HL-60 (cell line): ENCODE data around the gene QSOX2.

Source experiments
- DNase-seq, 2 experiments: peaks; one replicate each; pipeline ENCODE4 v3.0.0-alpha.2; 2010 to 2020; ENCODE audit warnings: low read depth in 1 of 2, low spot score in 1 of 2
- H3K27ac ChIP-seq: fragments of 250-450 bp; sonication (Bioruptor Pico); replicated peaks from 2 replicates; pipeline ENCODE4 v1.5.1; 2020; ENCODE audit warnings: mild to moderate bottlenecking, moderate library complexity
- H3K27me3 ChIP-seq: fragments of 250-450 bp; sonication (Bioruptor Pico); 2 replicates; pipeline ENCODE4 v1.5.1; 2021; ENCODE audit warnings: mild to moderate bottlenecking, moderate library complexity; ENCODE audit not compliant: insufficient read depth, poor library complexity, severe bottlenecking
- H3K4me3 ChIP-seq: replicated peaks from 2 replicates; pipeline ENCODE4 v1.5.1; 2011; ENCODE audit warnings: mild to moderate bottlenecking, control low read depth, low read length; ENCODE audit not compliant: insufficient read depth
- GABPA ChIP-seq: IDR thresholded peaks from 2 replicates; pipeline ENCODE4 v1.6.1; 2012; ENCODE audit warnings: low read depth
- POLR2AphosphoS5 ChIP-seq: IDR thresholded peaks from 2 replicates; pipeline ENCODE4 v1.6.1; 2012; ENCODE audit warnings: low read depth
- SPI1 ChIP-seq: IDR thresholded peaks from 2 replicates; pipeline ENCODE4 v1.6.1; 2012; ENCODE audit warnings: low read depth, mild to moderate bottlenecking, borderline replicate concordance
- TF ChIP-seq, protein P1 (sequence below): IDR thresholded peaks from 2 replicates; pipeline ENCODE4 v1.6.1; 2012; ENCODE audit warnings: low read depth; ENCODE audit not compliant: insufficient replicate concordance
- TF ChIP-seq, protein P2 (sequence below): IDR thresholded peaks from one replicate; pipeline ENCODE4 v1.5.1; 2011; ENCODE audit warnings: low read length, control low read depth, inconsistent platforms; ENCODE audit not compliant: insufficient read depth

The QSOX2 gene

GRCh38 chr9:136242248-136242647 lies 3.4 kb downstream of the QSOX2 start:
- no peak overlapping the region for H3K27ac ChIP-seq
- H3K27me3 ChIP-seq: no peaks in the 10 kb centered on the region
- no peak for DNase-seq
- TF ChIP-seq, protein P1, sequence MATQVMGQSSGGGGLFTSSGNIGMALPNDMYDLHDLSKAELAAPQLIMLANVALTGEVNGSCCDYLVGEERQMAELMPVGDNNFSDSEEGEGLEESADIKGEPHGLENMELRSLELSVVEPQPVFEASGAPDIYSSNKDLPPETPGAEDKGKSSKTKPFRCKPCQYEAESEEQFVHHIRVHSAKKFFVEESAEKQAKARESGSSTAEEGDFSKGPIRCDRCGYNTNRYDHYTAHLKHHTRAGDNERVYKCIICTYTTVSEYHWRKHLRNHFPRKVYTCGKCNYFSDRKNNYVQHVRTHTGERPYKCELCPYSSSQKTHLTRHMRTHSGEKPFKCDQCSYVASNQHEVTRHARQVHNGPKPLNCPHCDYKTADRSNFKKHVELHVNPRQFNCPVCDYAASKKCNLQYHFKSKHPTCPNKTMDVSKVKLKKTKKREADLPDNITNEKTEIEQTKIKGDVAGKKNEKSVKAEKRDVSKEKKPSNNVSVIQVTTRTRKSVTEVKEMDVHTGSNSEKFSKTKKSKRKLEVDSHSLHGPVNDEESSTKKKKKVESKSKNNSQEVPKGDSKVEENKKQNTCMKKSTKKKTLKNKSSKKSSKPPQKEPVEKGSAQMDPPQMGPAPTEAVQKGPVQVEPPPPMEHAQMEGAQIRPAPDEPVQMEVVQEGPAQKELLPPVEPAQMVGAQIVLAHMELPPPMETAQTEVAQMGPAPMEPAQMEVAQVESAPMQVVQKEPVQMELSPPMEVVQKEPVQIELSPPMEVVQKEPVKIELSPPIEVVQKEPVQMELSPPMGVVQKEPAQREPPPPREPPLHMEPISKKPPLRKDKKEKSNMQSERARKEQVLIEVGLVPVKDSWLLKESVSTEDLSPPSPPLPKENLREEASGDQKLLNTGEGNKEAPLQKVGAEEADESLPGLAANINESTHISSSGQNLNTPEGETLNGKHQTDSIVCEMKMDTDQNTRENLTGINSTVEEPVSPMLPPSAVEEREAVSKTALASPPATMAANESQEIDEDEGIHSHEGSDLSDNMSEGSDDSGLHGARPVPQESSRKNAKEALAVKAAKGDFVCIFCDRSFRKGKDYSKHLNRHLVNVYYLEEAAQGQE: no peak
- TF ChIP-seq SPI1: no peak
- TF ChIP-seq, protein P2, sequence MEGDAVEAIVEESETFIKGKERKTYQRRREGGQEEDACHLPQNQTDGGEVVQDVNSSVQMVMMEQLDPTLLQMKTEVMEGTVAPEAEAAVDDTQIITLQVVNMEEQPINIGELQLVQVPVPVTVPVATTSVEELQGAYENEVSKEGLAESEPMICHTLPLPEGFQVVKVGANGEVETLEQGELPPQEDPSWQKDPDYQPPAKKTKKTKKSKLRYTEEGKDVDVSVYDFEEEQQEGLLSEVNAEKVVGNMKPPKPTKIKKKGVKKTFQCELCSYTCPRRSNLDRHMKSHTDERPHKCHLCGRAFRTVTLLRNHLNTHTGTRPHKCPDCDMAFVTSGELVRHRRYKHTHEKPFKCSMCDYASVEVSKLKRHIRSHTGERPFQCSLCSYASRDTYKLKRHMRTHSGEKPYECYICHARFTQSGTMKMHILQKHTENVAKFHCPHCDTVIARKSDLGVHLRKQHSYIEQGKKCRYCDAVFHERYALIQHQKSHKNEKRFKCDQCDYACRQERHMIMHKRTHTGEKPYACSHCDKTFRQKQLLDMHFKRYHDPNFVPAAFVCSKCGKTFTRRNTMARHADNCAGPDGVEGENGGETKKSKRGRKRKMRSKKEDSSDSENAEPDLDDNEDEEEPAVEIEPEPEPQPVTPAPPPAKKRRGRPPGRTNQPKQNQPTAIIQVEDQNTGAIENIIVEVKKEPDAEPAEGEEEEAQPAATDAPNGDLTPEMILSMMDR: no peak
- TF ChIP-seq GABPA: no peak
- TF ChIP-seq POLR2AphosphoS5: no peak
- no peak overlapping the region for H3K4me3 ChIP-seq

- H3K4me3 ChIP-seq: no peak overlapping the region
- no peak for DNase-seq
- H3K27me3 ChIP-seq: no peaks in the 10 kb centered on the region
- TF ChIP-seq POLR2AphosphoS5: no peak
- TF ChIP-seq GABPA: no peak
- TF ChIP-seq, protein P2: no peak
- TF ChIP-seq, protein P1: no peak
- TF ChIP-seq SPI1: no peak
- H3K27ac ChIP-seq: no peak overlapping the region
Measured at GRCh38 chr9:136241542-136241941, 4.1 kb downstream of the QSOX2 start.

DNA sequence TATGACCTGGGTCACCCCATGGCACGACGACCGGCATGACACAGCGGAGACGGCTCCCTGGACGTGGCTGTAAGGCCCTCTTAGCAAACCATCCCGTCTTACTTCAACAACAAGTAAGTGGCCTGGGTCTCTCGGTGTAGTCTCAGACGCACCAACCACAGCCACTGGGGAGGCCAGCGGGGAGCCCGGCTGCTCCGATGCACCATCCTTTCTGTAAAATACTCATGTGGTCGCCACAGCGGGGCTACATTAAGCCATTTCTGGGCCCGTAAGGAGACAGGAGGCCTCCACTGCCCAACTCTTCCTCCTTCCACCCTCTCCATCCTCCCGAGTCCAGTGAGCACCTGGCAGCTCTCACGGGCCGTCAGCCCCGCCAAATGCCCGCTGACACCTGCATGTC lies 4.7 kb downstream of the QSOX2 start:
- Histone ChIP-seq H3K27me3 (no peaks in the 10 kb centered on the region), H3K27ac (no peak overlapping the region), H3K4me3 (no peak overlapping the region)
- DNase-seq: no peak
- TF ChIP-seq SPI1 (no peak), GABPA (no peak), POLR2AphosphoS5 (no peak)
- TF ChIP-seq, protein P2: no peak
- TF ChIP-seq, protein P1: no peak
